HCT116 (cell line): Measurements from ENCODE around the gene KNOP1. TPM values are rescaled to one million over a fixed set of nuclear protein-coding genes. Genes with fewer than 3 reads are reported as not detected.

Experiments used
- ATAC-seq: fragments of 200-7000 bp; cut with Tn5 transposase; 2 replicates; pipeline ENCODE4 v1.9.1; 2020; ENCODE audit warnings: mild to moderate bottlenecking, moderate library complexity
- BruUV-seq: library from RNA; stranded (reverse); fragments of 400-500 nt; replicated peaks from 2 replicates; lab custom pipeline; 2021; lab: Mats Ljungman, UMichigan
- CTCF ChIA-PET: fragments of 300-600 bp; sonication (Branson Sonifier 250); formaldehyde crosslinking; loops from one replicate; lab custom pipeline; 2021; ENCODE audit warnings: antibody characterized with exemption; lab: Charles Lee
- POLR2A ChIA-PET: fragments of 300-600, 350-600 bp; sonication (Branson Sonifier 250); formaldehyde crosslinking; loops from one replicate; lab custom pipeline; 2021; ENCODE audit warnings: antibody characterized with exemption; lab: Charles Lee
- RAD21 ChIA-PET, 2 experiments: fragments of 300-600 bp; sonication (Branson Sonifier 250); formaldehyde crosslinking; loops; one replicate each; lab custom pipeline; 2023; ENCODE audit warnings: low total read pairs in 2 of 2; ENCODE audit not compliant: uncharacterized antibody in 2 of 2, unreplicated experiment in 2 of 2, low non-redundant PET in 1 of 2; lab: Charles Lee
- DNase-seq: peaks from one replicate; pipeline ENCODE4 v3.0.0-alpha.2; 2010; ENCODE audit warnings: low read depth, low spot score
- H2AFZ ChIP-seq: fragments of 200-600 bp; shearing (Covaris generic), sonication (generic); 2 replicates; pipeline ENCODE4 v1.6.1; 2017; ENCODE audit warnings: low read depth, mixed run types, mixed read lengths, antibody characterized with exemption, low read length; ENCODE audit not compliant: poor library complexity, severe bottlenecking
- H3K27ac ChIP-seq: 2 replicates; pipeline ENCODE4 v1.5.1; 2012; ENCODE audit warnings: low read depth, low read length
- H3K27me3 ChIP-seq: fragments of 200-600 bp; sonication (generic); 2 replicates; pipeline ENCODE4 v1.6.1; 2016; ENCODE audit warnings: mixed run types, low read length, mixed read lengths; ENCODE audit not compliant: insufficient read depth
- H3K36me3 ChIP-seq, 2 experiments: fragments of 200-500 bp in 1 of 2; fragments of 200-600 bp in 1 of 2; sonication (Bioruptor generic) in 1 of 2; sonication (generic) in 1 of 2; 2 replicates each; pipeline versions ENCODE4 v1.5.1 to v1.6.1; 2014 to 2016; ENCODE audit warnings: low read length in 2 of 2, inconsistent platforms in 1 of 2, mixed read lengths in 1 of 2, mixed run types in 1 of 2; ENCODE audit not compliant: insufficient read depth in 2 of 2, control insufficient read depth in 1 of 2
- H3K4me1 ChIP-seq, 2 experiments: fragments of 200-600 bp in 1 of 2; sonication (generic) in 1 of 2; 2 replicates each; pipeline versions ENCODE4 v1.5.1 to v1.6.1; 2012 to 2017; ENCODE audit warnings: low read length in 2 of 2, inconsistent platforms in 1 of 2, mild to moderate bottlenecking in 1 of 2, mixed read lengths in 1 of 2, mixed run types in 1 of 2, moderate library complexity in 1 of 2; ENCODE audit not compliant: insufficient read depth in 2 of 2, control insufficient read depth in 1 of 2
- H3K4me2 ChIP-seq: fragments of 200-600 bp; sonication (generic); 2 replicates; pipeline ENCODE4 v1.6.1; 2017; ENCODE audit warnings: mixed run types, low read length, mixed read lengths
- H3K4me3 ChIP-seq, 2 experiments: fragments of 200-600 bp in 1 of 2; sonication (generic) in 1 of 2; replicated peaks in 1 of 2; 2 replicates each; pipeline ENCODE4 v1.5.1; 2011 to 2016; ENCODE audit warnings: low read length in 2 of 2, control low read depth in 1 of 2, low read depth in 1 of 2, mild to moderate bottlenecking in 1 of 2, mixed read lengths in 1 of 2, mixed run types in 1 of 2
- H3K79me2 ChIP-seq: fragments of 200-600 bp; sonication (generic); 2 replicates; pipeline ENCODE4 v1.6.1; 2017; ENCODE audit warnings: mild to moderate bottlenecking, mixed run types, low read length, moderate library complexity, mixed read lengths; ENCODE audit not compliant: insufficient read depth
- H3K9ac ChIP-seq: fragments of 200-600 bp; sonication (generic); 2 replicates; pipeline ENCODE4 v1.6.1; 2016; ENCODE audit warnings: low read length, mixed read lengths
- H3K9me2 ChIP-seq: fragments of 200-600 bp; sonication (generic), shearing (Covaris generic); 2 replicates; pipeline ENCODE4 v1.6.1; 2017; ENCODE audit warnings: mixed run types, mild to moderate bottlenecking, moderate library complexity; ENCODE audit not compliant: insufficient read depth
- H3K9me3 ChIP-seq, 2 experiments: fragments of 200-500 bp in 1 of 2; fragments of 200-600 bp in 1 of 2; sonication (Bioruptor generic) in 1 of 2; sonication (generic) in 1 of 2; 2 replicates each; pipeline ENCODE4 v1.6.1; 2014 to 2017; ENCODE audit warnings: low read length in 2 of 2, mixed read lengths in 2 of 2, inconsistent platforms in 1 of 2, low read depth in 1 of 2, mild to moderate bottlenecking in 1 of 2, mixed run types in 1 of 2, moderate library complexity in 1 of 2; ENCODE audit not compliant: control insufficient read depth in 1 of 2, insufficient read depth in 1 of 2
- H4K20me1 ChIP-seq: fragments of 200-600 bp; sonication (generic), shearing (Covaris generic); 2 replicates; pipeline ENCODE4 v1.6.1; 2017; ENCODE audit warnings: mixed run types, mild to moderate bottlenecking, moderate library complexity; ENCODE audit not compliant: insufficient read depth
- ATF3 ChIP-seq: IDR thresholded peaks from 2 replicates; pipeline ENCODE4 v1.6.1; 2012
- CBX3 ChIP-seq: IDR thresholded peaks from 2 replicates; pipeline ENCODE4 v1.6.1; 2012; ENCODE audit warnings: low read depth
- CEBPB ChIP-seq: IDR thresholded peaks from 2 replicates; pipeline ENCODE4 v1.6.1; 2012; ENCODE audit warnings: low read depth
- ELF1 ChIP-seq: IDR thresholded peaks from 2 replicates; pipeline ENCODE4 v1.6.1; 2012; ENCODE audit warnings: low read depth, borderline replicate concordance
- EZH2 ChIP-seq: fragments of 200-600 bp; sonication (generic); IDR thresholded peaks from 2 replicates; pipeline ENCODE4 v1.6.1; 2017; ENCODE audit warnings: antibody characterized with exemption, mixed run types
- EZH2phosphoT487 ChIP-seq: fragments of 200-600 bp; IDR thresholded peaks from 2 replicates; pipeline ENCODE4 v1.6.1; 2018; ENCODE audit warnings: antibody characterized with exemption, borderline replicate concordance
- FOSL1 ChIP-seq: IDR thresholded peaks from 2 replicates; pipeline ENCODE4 v1.6.1; 2012; ENCODE audit warnings: low read depth
- RAD21 ChIP-seq: IDR thresholded peaks from 2 replicates; pipeline ENCODE4 v1.6.1; 2012; ENCODE audit warnings: low read depth, mild to moderate bottlenecking
- REST ChIP-seq: IDR thresholded peaks from 2 replicates; pipeline ENCODE4 v1.6.1; 2012; ENCODE audit warnings: low read depth
- SIN3A ChIP-seq: IDR thresholded peaks from 2 replicates; pipeline ENCODE4 v1.6.1; 2012; ENCODE audit warnings: low read depth
- SP1 ChIP-seq: IDR thresholded peaks from 2 replicates; pipeline ENCODE4 v1.6.1; 2012; ENCODE audit warnings: low read depth
- SRF ChIP-seq: IDR thresholded peaks from 2 replicates; pipeline ENCODE4 v1.6.1; 2012; ENCODE audit warnings: low read depth
- TCF7L2 ChIP-seq: IDR thresholded peaks from 2 replicates; pipeline ENCODE4 v1.7.0; 2011; ENCODE audit warnings: borderline replicate concordance, inconsistent platforms; ENCODE audit not compliant: insufficient read depth, insufficient read length; ENCODE audit errors: extremely low read depth
- YY1 ChIP-seq: IDR thresholded peaks from 2 replicates; pipeline ENCODE4 v1.6.1; 2011; ENCODE audit warnings: low read length, low read depth, moderate library complexity, mild to moderate bottlenecking; ENCODE audit not compliant: insufficient replicate concordance; ENCODE audit errors: extremely low read depth
- ZFX ChIP-seq: fragments of 450-650 bp; IDR thresholded peaks from 2 replicates; pipeline ENCODE4 v1.6.1; 2017
- ZNF274 ChIP-seq: fragments of 200-500 bp; sonication (Bioruptor generic); IDR thresholded peaks from 2 replicates; pipeline ENCODE4 v1.6.1; 2014; ENCODE audit warnings: mild to moderate bottlenecking, low read depth, low read length, inconsistent platforms
- intact Hi-C: fragments of 100-400 bp; cut with micrococcal nuclease; formaldehyde crosslinking; loops from 2 replicates; pipeline ENCODE4 v1.10.0; 2022
- total RNA-seq: library from RNA; stranded (reverse); gene quantifications from one replicate; pipeline ENCODE4 v1.2.1, GENCODE V29; 2021; ENCODE audit not compliant: unreplicated experiment

KNOP1 gene
- total RNA-seq, 1 experiment from 2014 or later, result 34.6 TPM

GRCh38 chr16:19662351-19662750, 55.7 kb downstream of the KNOP1 start:
- ATAC-seq (no peak), DNase-seq (no peak)
- no peak for TF ChIP-seq EZH2
- no peak for TF ChIP-seq SRF
- no peak for TF ChIP-seq FOSL1
- TF ChIP-seq RAD21, result no peak
- no peak for TF ChIP-seq YY1
- no peak for TF ChIP-seq SIN3A
- TF ChIP-seq CBX3, result no peak
- TF ChIP-seq EZH2phosphoT487, result no peak
- no peak for TF ChIP-seq SP1
- no peak for TF ChIP-seq REST
- TF ChIP-seq ELF1, result no peak
- no peak for TF ChIP-seq CEBPB
- TF ChIP-seq TCF7L2, result no peak
- no peak for TF ChIP-seq ZNF274
- TF ChIP-seq ATF3, result no peak
- TF ChIP-seq ZFX, result no peak
- TF ChIP-seq, all 23 proteins: peak for 0

More at GRCh38 chr16:19662351-19662750, 55.7 kb downstream of the KNOP1 start:
- Histone ChIP-seq H3K9ac (no peak overlapping the region), H3K36me3 (no peaks in the 10 kb centered on the region), H3K4me1 (no peaks in the 10 kb centered on the region), H3K27me3 (no peaks in the 10 kb centered on the region), H4K20me1 (no peaks in the 10 kb centered on the region), H3K4me2 (no peak overlapping the region), H3K79me2 (no peaks in the 10 kb centered on the region), H3K9me3 (no peaks in the 10 kb centered on the region), H3K9me2 (no peaks in the 10 kb centered on the region), H3K27ac (no peak overlapping the region), H3K4me3 (no peak overlapping the region), H2AFZ (no peak overlapping the region)
- ChIA-PET CTCF (interaction anchor here (1.0 kb wide), 1 partner anchor 107 kb away, joined by 3 read pairs; the partner anchor contains the start of gene VPS35L), RAD21 (no interaction called here), POLR2A (no interaction called here)
- BruUV-seq, result no TSS peak
- intact Hi-C loops, result loop anchor here (10.0 kb wide), 1 partner anchor 58 kb away; no protein-coding TSS in a partner anchor
